Inflammatory macrophage treated with lipopolysaccharide for 1 hour (primary cell): ENCODE results near the gene TRIM75.
"Not testable (repeated sequence)": the region's sequence is repeated elsewhere in the genome, so short reads cannot be mapped to it uniquely, and the experiment has no call there.

ENCODE experiments used
- DNase-seq, 2 donors: peaks; one replicate each; pipeline ENCODE4 v3.0.0-alpha.2; 2020 to 2022

Gene TRIM75

GRCh38 chr4:165079476-165079875, 25.8 kb downstream of the TRIM75 start:
- DNase-seq, result no peak

GRCh38 chr4:165084787-165085186, 31.1 kb downstream of the TRIM75 start:
- DNase-seq, result not testable (repeated sequence)

GRCh38 chr4:165085946-165086345, 32.3 kb downstream of the TRIM75 start:
- peak; percentile 20 to 62 for DNase-seq

- no peak for DNase-seq
Observed at GRCh38 chr4:165088366-165088765, 34.7 kb downstream of the TRIM75 start.

- DNase-seq, result not testable (repeated sequence)
Observed at GRCh38 chr4:165092187-165092586, 38.5 kb downstream of the TRIM75 start.

GRCh38 chr4:165094873-165095272, 41.2 kb downstream of the TRIM75 start:
- DNase-seq, result no peak

- no peak for DNase-seq
Observed at GRCh38 chr4:165095291-165095690, 41.6 kb downstream of the TRIM75 start.

GRCh38 chr4:165096776-165097175, 43.1 kb downstream of the TRIM75 start:
- no peak for DNase-seq

- DNase-seq, result no peak
Observed at GRCh38 chr4:165101641-165102040, 48.0 kb downstream of the TRIM75 start.

GRCh38 chr4:165106518-165106917, 52.9 kb downstream of the TRIM75 start:
- no peak for DNase-seq
